NCI-H226 (cell line): Measurements from ENCODE around the gene KCNJ15.
"Not testable (repeated sequence)": the region's sequence is repeated elsewhere in the genome, so short reads cannot be mapped to it uniquely, and the experiment has no call there.

Source experiments
- DNase-seq: peaks from one replicate; pipeline ENCODE4 v3.0.0-alpha.2; 2015

KCNJ15 gene

GRCh38 chr21:38256599-38257302 is at the start of gene KCNJ15:
Gene KCNJ15, plus strand, starts transcription at chr21:38256991. Its CDS starts 42,271 bp downstream, at chr21:38299262.
- no peak for DNase-seq

- DNase-seq = no peak
Measured at GRCh38 chr21:38208118-38208517, 48.7 kb upstream of the KCNJ15 start.

GRCh38 chr21:38211321-38211720 is 45.5 kb upstream of the KCNJ15 start:
- no peak for DNase-seq

GRCh38 chr21:38212706-38213105 is 44.1 kb upstream of the KCNJ15 start:
- no peak for DNase-seq

GRCh38 chr21:38219049-38219628 is 37.7 kb upstream of the KCNJ15 start:
- peak; percentile 58 for DNase-seq

- DNase-seq = peak; percentile 33
Measured at GRCh38 chr21:38220270-38220737, 36.5 kb upstream of the KCNJ15 start.

GRCh38 chr21:38221594-38221993 is 35.2 kb upstream of the KCNJ15 start:
- no peak for DNase-seq

- peak; percentile 10 for DNase-seq
Measured at GRCh38 chr21:38223893-38224540, 32.8 kb upstream of the KCNJ15 start.

- no peak for DNase-seq
Measured at GRCh38 chr21:38227401-38227800, 29.4 kb upstream of the KCNJ15 start.

GRCh38 chr21:38228115-38228514 is 28.7 kb upstream of the KCNJ15 start:
- DNase-seq = no peak

GRCh38 chr21:38228537-38228936 is 28.3 kb upstream of the KCNJ15 start:
- no peak for DNase-seq

GRCh38 chr21:38229260-38229877 is 27.4 kb upstream of the KCNJ15 start:
- peak; percentile 8 for DNase-seq

GRCh38 chr21:38234395-38235142 is 22.2 kb upstream of the KCNJ15 start:
- no peak for DNase-seq

GRCh38 chr21:38235251-38235650 is 21.5 kb upstream of the KCNJ15 start:
- not testable (repeated sequence) for DNase-seq

GRCh38 chr21:38236232-38236631 is 20.6 kb upstream of the KCNJ15 start:
- DNase-seq = no peak

GRCh38 chr21:38239672-38240071 is 17.1 kb upstream of the KCNJ15 start:
- DNase-seq = no peak

- DNase-seq = no peak
Measured at GRCh38 chr21:38240129-38240528, 16.7 kb upstream of the KCNJ15 start.

GRCh38 chr21:38241029-38241740 is 15.6 kb upstream of the KCNJ15 start:
- DNase-seq = no peak

- DNase-seq = no peak
Measured at GRCh38 chr21:38242061-38242460, 14.7 kb upstream of the KCNJ15 start.

GRCh38 chr21:38243732-38244406 is 12.9 kb upstream of the KCNJ15 start:
- no peak for DNase-seq

GRCh38 chr21:38244407-38244787 is 12.4 kb upstream of the KCNJ15 start:
- DNase-seq = no peak
